Stimulated activated CD4-positive, alpha-beta T cell treated with anti-CD3 and anti-CD28 coated beads, Interleukin-1b, Interleukin-23, amount 100 ng/mL, for 24 hours (primary cell): ENCODE data around the gene ACSF3.

Experiments used
- DNase-seq, 4 experiments: peaks; one replicate each; pipeline ENCODE4 v3.0.0-alpha.2; 2020; ENCODE audit warnings: low read depth in 4 of 4, low spot score in 1 of 4

The ACSF3 gene

GRCh38 chr16:89093602-89094251 is at the start of gene ACSF3:
Gene ACSF3, plus strand, starts transcription at chr16:89093852. Its CDS starts 6,830 bp downstream, at chr16:89100682.
- peak; percentile 35 to 60 (median 44) for DNase-seq

- no peak for DNase-seq
These were observed 49.1 kb upstream of the ACSF3 start for GRCh38 chr16:89044418-89045180.

GRCh38 chr16:89045181-89045815 is 48.4 kb upstream of the ACSF3 start:
- DNase-seq = no peak

GRCh38 chr16:89045881-89046280 is 47.8 kb upstream of the ACSF3 start:
- no peak for DNase-seq

- DNase-seq = no peak
These were observed 47.2 kb upstream of the ACSF3 start for GRCh38 chr16:89046491-89046890.

GRCh38 chr16:89047331-89048089 is 46.1 kb upstream of the ACSF3 start:
- no peak for DNase-seq

- DNase-seq = no peak
These were observed 45.4 kb upstream of the ACSF3 start for GRCh38 chr16:89048090-89048725.

GRCh38 chr16:89048871-89049422 is 44.7 kb upstream of the ACSF3 start:
- DNase-seq = no peak

- DNase-seq = no peak
These were observed 44.1 kb upstream of the ACSF3 start for GRCh38 chr16:89049484-89050118.

- DNase-seq = no peak
These were observed 43.4 kb upstream of the ACSF3 start for GRCh38 chr16:89050119-89050867.

GRCh38 chr16:89050868-89051311 is 42.8 kb upstream of the ACSF3 start:
- no peak for DNase-seq

- DNase-seq = no peak
These were observed 42.0 kb upstream of the ACSF3 start for GRCh38 chr16:89051521-89052166.

GRCh38 chr16:89052191-89052889 is 41.3 kb upstream of the ACSF3 start:
- no peak for DNase-seq

GRCh38 chr16:89052890-89053724 is 40.5 kb upstream of the ACSF3 start:
- no peak for DNase-seq

GRCh38 chr16:89053725-89054029 is 40.0 kb upstream of the ACSF3 start:
- DNase-seq = no peak

- DNase-seq = no peak
These were observed 39.4 kb upstream of the ACSF3 start for GRCh38 chr16:89054261-89054661.

- DNase-seq = no peak
These were observed 38.9 kb upstream of the ACSF3 start for GRCh38 chr16:89054714-89055113.

GRCh38 chr16:89055313-89055712 is 38.3 kb upstream of the ACSF3 start:
- no peak for DNase-seq
